ENCODE results near the gene SH2D2A.
A peak's percentile ranks its signal among the peaks of the same experiment; 100 is the strongest.

SH2D2A gene

DNA sequence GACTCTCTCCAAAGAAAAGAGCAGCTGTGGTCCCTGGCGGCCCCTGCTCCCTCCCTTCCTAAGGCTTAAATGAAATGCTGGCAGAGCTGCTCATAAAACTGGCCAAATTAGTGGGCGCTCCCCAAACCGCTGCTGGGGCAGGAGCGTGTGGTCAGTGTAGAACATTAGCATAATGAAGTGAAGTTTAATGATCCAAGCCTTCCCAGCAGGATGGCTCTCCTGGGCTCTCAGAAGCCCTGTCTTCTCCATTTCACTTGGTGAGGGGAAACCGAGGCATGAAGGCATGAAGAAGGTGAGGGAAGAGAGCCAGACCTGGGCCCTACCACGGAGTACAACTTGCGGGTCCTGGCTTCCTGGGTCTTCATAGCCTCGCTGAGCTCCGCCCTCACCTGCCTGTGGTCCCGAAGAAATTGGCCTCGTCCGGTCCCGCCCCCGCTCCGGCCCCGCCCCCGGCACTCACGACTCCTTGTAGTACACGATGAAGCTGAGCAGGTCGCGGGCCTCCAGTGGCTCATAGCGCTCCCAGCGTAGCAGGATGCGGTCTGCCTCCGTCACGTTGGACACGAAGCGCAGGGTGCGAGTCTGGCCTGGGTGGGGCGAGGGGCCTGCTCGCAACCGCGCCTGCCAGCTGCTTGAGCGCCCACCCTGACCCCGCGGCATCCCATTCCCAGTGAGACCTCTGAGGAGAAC, 32.0 kb upstream of the SH2D2A start:
- DNase-seq, result peak in 1 of 10 donors; percentile 69
- intact Hi-C loops (cut with DNase I), result no loop called here

DNA sequence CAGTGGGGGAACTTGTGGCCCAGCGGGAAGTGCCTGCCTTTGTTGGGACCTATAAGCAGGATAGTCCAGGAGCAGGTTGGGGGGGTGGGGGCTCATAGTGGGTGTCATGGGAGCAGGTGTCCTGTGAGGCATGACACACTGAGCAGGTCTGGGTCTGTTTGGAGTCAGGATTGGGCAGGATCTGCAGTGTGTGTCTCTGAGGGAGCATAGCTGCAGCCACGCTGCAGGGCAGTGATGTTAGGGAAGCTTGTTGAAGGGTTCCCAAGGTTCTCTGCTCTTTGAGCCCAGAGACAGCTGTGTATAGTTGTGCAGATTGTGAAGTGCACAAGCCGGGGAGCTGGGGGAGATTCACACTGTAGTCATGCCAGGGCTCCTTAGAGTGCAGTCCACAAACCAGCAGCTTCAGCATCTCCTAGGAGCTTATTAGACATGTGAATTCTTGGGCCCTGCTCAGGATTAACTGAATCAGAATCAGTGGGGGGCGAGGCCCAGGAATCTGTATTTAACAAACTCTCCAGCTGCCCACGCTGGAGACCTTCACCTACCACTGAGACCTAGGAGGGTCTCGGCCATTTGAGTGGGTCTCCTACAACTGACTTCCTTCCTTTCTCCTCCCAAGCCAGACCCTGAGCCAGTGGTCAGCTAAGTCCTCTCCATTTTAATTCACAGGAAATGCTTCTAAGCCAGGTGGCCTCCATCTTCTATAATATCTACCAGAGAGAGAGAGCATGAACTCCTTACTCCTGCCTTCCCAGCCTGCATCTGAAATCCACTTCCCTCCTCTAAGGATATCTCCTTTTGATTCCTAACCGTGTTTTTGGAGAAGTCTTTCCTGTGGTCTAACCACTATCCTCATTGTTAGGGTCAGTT, 31.2 kb upstream of the SH2D2A start:
- intact Hi-C loops (cut with DNase I), result no loop called here
- DNase-seq, result peak in 3 of 10 donors; percentile 30 to 39 (median 30)

DNA sequence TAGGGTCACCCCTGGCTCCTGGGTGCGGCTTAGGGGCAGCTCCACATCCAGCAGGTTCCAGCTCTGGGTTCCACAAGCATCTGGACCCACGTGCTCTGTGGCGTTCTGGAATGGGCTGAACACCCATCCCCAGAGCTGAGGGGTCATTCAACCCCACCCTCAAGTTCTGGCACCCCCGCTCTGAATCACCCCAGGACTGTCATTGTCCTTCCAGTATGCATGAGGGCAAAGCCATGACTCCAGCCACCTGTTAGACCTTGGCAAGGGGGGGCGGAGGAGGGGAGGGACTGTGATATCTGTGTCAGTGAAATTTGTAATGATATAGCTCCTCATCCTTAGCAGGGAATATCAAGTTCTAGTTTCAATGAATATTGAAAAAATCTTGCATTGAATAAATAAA, 30.0 kb upstream of the SH2D2A start:
- intact Hi-C loops (cut with DNase I), result no loop called here

DNA sequence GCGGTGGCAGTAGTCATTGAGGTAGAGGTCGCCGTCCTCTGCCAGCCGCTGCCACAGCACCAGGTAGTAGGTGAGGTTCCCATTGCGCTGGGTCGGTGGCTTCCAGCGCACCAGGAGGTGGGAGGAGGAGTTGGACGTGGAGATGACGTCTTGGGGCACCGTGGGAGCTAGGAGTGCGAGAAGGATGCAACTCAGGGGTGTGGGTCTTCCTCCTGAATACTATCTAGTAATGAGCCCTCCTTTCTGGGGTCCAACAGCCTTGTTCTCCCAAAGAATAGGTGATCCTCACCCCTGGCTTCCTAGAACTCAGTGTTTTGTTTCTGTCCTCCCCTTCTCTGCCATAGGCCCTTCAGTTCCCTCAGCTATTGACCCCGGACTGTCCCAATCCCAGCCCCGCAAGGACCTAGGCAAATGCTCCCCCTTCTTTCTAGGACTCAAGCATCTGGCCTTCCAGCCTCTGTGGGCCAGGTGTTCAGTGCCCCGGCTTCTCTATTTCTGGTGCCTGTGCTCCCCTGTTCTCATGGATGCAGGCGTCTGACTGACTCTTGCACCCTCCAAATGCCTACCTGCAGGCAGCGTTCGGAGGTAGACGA, 29.4 kb upstream of the SH2D2A start:
- intact Hi-C loops (cut with DNase I), result no loop called here
- peak in 1 of 10 donors; percentile 22 for DNase-seq

More for the DNA sequence above, 30.0 kb upstream of the SH2D2A start:
- peak in 2 of 10 donors; percentile 1 to 52 for DNase-seq

DNA sequence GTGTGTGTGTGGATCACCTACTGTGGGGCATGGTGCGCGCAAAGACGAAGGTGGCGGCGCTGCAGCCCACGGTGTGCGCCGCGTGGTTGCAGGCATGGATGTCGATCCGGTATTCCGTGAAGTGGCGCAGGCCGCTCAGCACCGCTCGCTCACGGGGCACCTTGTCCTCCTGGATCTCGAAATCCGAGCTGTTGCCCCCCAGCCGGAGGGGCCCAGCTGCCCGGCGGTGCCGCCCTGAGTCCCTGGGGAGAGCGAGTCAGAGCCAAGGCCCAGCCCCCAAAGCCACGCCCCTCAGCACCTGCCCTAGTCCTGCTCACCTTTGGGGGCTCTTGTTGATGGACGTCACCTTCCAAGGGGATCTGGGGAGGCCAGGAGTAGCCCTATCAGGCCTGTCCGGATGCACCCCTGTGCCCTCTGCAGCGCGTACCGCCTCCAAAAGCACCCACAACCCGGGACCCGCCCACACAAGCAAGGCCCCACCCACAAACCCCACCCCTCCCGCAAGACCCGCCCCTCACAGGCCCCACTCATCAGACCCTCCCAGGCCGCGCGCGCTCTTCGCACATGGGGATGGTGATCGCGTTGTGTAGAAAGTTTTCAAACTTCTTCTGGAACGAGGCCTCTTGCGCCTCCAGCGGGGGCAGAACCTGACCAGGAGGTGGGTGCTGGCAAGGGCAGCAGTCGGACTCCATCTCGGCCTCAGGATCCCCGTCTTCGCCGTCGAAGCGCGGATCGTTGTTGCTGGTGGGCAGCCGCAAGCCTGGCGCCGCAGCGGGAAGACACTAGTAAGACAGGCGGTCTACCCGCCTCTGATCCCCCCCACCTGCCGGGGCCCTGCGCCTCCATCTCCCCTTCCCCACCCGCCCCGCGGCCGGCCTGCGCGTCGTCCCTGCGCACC, 28.7 kb upstream of the SH2D2A start:
- DNase-seq, result peak in 1 of 10 donors; percentile 78
- intact Hi-C loops (cut with DNase I), result no loop called here

DNA sequence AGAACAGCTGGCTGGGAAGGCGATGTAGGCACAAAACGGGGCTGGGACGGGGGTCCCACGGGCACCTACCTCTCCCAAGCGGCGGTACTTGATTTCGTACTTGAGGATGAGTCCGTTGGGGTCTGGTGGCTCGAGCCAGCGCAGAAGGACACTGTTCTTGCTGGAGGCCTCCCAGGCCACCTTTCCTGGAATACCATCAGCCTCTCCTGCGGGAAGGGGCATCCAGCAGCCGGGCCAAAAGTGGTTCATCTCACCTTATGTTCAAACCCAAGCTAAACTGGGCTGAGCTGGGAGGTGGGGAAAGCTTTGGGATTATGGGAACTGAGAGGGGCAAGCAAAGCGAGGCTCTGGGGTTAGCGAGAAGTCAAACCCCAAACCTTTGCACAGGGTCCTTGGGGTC, 28.0 kb upstream of the SH2D2A start:
- intact Hi-C loops (cut with DNase I), result no loop called here
- DNase-seq, result peak in 1 of 10 donors; percentile 63

DNA sequence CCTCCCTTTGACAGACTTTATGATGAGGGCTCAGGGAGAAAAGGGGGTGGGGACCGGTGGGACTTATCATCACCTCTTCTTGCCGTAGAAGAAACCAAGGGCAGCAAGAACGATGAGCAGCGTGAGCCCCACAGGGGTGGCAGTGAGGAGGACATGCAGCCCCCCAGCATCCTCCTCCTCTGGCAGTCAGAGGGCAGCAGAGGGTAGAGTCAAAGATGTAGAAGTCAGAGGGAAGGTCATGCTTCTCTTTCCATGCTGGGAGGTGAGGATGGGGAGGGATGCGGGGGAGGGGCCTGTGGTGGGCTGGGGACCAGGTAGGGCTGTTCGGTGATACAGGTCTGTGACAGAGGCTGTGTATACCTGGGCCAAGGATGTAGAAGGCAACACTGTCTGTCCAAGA, 27.5 kb upstream of the SH2D2A start:
- intact Hi-C loops (cut with DNase I), result no loop called here
- peak in 1 of 10 donors; percentile 19 for DNase-seq

DNA sequence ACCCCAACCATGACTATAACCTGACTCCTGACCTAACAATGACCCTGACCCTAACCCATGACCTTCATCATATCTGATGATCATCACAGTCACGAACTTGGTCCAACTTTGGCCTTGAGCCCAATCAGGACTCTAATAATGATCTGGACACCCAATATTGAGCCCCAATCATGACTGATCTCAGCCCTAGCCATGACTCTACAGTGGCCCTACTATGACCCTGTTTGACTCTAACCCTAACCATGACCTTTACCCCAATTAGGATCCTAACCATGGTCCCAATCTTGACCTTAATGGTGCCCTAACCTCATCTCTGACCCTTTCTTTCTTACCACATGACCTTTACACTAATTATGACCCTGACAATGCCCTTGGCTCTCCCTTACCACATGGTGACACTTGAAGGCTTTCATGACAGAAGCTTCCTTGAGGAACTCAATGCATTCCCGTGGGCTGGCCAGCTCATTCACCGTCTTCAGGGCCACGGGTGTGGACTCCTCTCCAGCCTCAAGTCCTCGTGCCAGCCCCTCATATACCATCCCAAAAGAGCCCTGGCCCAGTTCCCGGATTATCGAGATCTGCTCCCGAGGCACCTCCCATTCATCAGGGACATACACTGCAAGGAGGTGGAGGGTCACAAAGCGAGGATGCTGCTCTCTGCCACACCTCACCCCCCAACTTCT, 26.1 kb upstream of the SH2D2A start:
- peak in 1 of 10 donors; percentile 45 for DNase-seq
- intact Hi-C loops (cut with DNase I), result no loop called here

DNA sequence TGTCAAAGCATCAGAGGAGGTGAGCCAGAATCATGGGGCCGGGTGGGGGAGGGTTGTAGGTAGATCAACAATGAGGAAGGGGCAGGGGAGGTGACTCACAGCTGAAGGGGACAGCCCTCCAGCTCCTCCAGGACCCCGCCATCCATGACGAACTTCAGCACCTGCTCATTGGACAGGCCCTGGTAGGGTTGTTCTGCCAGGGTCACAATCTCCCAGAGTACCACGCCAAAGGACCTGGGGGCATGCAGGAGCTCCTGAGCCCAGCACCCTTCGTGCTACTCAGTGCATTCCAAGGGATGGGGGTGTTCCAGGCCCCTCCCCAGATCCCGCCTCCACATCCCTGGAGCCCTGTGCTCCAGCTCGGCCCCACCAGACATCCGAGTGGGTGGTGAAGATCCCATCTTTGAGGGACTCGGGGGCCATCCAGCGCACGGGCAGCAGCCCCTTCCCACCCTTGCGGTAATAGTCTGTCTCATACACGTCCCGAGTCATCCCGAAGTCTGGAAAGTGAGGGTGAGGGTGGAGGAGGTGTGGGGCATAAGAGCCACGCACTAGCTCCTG, 24.7 kb upstream of the SH2D2A start:
- peak in 1 of 10 donors; percentile 53 for DNase-seq
- intact Hi-C loops (cut with DNase I), result no loop called here

DNA sequence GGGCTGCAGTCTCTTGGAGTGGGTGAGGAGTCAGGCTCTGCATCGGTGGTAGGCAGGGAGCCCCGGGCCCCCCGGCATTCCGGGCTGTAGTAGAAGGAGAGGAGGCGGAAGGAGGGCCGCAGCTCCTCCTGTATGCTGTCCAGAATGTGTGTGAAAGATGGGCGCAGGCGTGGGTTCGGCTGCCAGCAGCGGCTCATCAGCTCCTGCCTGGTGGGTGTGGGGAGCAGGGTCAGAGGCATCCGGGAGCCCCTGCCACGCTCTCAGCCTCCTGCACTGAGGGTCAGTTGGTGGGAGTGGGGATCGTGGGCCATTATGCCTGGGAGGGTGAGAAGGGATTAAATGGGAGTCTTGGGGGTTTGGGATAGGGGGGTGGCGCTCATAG, 24.2 kb upstream of the SH2D2A start:
- intact Hi-C loops (cut with DNase I), result no loop called here
- peak in 1 of 10 donors; percentile 69 for DNase-seq

DNA sequence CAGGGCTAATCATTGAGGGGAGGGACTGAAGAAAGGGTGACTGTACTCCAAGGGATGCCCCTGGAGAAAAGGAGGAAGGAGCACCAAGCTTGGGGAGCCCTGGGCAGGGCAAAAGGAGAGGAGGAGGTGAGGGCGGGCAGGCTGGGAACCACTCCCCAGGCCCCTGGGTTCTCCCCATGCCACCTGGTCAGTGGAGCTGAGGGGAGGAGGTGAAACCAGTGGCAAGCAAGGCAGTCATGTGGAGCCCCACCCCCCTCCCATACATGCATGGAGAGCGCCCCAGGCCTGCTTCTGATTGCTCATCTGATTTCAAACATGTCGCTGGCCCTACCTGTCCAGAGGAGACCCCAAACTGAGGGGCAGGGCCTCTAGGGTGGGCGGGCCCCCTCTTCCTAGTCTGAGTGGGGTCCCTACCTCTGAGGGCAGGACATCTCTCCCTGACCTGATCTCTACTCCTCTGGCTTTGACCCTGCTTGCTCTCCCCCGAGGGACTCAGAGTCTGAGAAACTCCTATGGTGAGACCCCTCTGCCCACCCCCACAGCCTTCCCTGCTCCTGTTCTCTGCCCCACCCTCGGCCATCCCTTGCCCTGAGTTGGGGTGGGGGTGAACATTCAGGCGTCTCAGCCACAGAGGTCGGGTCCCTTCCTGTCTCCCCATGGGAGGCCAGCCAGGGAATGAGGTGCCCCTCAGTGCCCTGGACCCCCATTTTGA, 23.7 kb upstream of the SH2D2A start:
- intact Hi-C loops (cut with DNase I), result no loop called here
- DNase-seq, result peak in 1 of 10 donors; percentile 67

DNA sequence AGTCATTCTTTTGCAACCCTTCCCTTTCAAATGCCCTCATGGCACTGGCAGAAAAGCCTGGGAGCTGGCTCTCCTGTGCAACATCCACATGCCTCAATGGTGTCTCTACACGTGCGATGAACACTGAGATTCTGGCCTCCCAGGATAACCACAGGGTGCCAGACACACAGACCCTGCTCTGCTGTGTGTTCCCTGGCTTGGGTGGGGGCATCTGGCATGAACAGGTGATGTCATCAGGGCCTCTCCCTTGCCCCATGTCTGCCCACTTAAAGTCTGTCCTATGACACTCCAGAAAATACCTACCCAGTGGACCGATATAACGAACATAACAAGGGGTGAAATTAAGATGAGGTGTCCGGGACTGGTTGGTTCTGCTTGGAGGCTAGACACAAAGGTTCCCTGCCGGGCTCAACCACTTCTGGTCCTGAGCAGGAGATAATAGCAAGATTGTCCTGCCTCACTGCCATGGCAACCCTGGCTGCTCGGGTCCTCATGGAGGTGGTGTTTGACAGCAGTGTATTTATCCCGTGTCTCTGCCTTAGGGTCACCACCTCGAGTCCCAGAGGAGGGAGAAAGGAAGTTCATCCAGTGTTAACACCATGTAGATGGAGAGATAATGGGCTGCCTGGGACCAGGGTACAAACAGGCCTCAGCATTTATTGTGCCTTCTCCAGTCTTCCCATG, 22.9 kb upstream of the SH2D2A start:
- intact Hi-C loops (cut with DNase I), result loop anchor here (2.0 to 10.0 kb wide), 2 partner anchors 21 to 55 kb away; partner anchors contain the start of genes NTRK1 and PEAR1

DNA sequence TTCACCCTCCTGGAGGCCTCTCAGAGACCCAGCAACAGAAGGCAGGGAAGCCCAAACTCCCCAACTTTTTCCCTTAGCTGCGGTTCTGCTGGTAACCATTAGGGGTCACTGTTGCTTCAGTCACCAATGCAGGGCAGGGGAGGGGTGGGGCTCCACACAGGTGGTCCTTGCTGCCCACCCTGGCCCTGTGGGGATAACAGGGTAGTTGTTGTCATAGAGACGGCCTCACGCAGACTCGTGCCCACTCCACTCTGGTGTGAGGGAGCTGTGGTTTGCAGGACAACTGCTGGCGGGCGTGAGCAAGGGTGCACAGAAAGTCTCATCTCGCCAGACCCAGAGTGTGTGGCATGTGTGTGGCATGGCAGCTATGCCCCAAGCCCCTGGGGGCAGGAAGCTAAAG, 22.3 kb upstream of the SH2D2A start:
- intact Hi-C loops (cut with DNase I), result loop anchor here (2.0 to 10.0 kb wide), 2 partner anchors 22 to 56 kb away; partner anchors contain the start of genes NTRK1 and PEAR1
- peak in 2 of 10 donors; percentile 31 to 50 for DNase-seq

More for the DNA sequence above, 22.9 kb upstream of the SH2D2A start:
- peak in 1 of 10 donors; percentile 36 for DNase-seq

DNA sequence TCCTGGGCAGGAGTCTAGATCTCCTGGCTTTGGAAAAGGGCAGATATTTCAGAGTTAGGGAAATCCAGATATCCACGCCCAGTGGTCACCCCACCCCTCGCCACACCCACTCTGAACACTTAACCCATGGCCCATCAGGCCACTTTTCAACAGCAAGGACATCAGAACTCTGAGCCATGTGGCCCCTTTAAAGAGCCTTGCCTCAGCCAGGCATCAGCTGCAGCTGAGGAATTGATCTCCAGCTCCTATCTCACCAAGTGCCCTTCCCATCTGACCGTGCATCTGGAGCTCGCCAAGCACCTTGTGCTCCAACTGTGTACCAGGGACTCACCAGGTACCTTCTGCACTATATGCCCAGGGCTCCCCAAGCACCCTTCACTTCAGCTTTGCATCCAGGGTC, 20.2 kb upstream of the SH2D2A start:
- intact Hi-C loops (cut with DNase I), result loop anchor here (10.0 kb wide), 1 partner anchor 58 kb away; the partner anchor contains the start of gene PEAR1

DNA sequence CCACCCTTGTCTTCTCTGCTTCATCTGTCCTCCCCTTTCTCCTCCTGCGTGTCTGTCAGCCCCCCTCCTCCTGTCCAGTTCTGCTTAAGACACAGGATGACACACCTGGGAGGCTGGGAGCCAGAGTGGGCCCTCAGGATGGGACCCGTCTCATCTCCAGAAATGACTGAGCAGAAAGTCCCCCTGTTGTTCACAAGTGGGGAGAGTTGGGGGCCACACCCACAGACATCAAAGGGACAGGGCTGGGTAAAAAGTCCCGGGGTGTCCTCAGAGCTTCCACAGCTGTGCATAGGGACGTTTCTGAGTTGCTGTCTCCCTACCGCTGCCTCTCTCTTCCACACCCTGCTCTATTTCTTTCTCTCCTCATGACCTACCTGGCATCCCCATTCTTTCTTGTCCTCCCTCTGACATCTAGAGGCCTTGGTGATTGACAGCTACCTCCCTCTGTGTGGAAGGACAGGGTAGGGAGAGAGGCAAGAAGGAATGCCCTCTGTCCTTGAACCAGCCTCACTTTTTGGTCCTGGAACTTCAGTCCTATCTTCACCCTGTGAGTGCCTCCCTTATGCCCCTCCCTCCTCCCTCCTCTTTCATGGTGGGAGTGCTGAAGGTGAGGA, 19.5 kb upstream of the SH2D2A start:
- intact Hi-C loops (cut with DNase I), result loop anchor here (10.0 kb wide), 1 partner anchor 59 kb away; the partner anchor contains the start of gene PEAR1
- DNase-seq, result peak in 1 of 10 donors; percentile 47

More for the DNA sequence above, 20.2 kb upstream of the SH2D2A start:
- peak in 1 of 10 donors; percentile 62 for DNase-seq

DNA sequence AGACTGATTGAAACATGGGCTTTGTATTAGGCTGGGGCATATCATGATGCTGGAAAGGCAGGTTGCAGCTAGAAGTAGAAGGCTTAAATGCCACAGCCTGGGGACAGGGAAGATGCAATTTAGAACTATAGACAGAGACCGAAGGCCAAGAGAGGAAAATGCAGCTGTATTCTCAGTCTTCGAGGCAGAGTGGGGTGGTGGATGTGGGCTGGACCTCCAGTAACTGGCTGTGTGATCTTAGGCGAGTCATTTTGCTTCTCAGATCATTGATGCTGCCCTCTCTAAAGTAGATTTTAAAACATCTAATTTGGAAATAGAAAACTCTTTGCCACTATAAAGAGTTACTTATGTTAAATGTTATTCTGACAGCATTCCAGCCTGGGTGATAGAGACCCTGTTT, 17.7 kb upstream of the SH2D2A start:
- intact Hi-C loops (cut with DNase I), result loop anchor here (10.0 kb wide), 1 partner anchor 60 kb away; the partner anchor contains the start of gene PEAR1
- peak in 1 of 10 donors; percentile 1 for DNase-seq

DNA sequence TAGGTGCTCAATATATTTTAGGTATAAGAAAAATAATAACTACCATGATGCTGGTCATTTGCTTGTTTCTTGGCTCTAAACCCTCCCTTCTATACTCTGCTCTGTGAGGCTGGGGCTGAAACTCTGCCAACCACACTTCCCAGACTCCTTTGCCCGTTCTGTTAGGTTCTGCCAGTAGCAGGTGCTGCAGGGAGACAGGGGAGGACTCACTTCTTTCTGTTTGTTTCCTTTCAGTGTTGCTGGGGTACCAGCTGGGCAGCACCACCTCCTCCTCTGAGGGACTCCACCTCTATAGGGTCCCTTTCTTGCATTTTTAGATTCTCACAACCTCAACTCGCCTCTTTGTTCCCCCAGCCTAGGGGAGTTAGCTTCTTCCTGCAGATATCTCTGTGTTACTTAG, 17.0 kb upstream of the SH2D2A start:
- DNase-seq, result peak in 1 of 10 donors; percentile 30
- intact Hi-C loops (cut with DNase I), result loop anchor here (10.0 kb wide), 1 partner anchor 61 kb away; the partner anchor contains the start of gene PEAR1
